KOPT-K1 (cell line): Measurements from ENCODE around the gene GRB2.

ENCODE experiments used
- H3K27ac ChIP-seq: fragments of 200-600 bp; sonication (generic); 2 replicates; pipeline ENCODE4 v1.5.1; 2016; ENCODE audit warnings: antibody characterized with exemption, mild to moderate bottlenecking, low read depth, low read length; ENCODE audit not compliant: poor library complexity, severe bottlenecking
- H3K36me3 ChIP-seq: fragments of 200-600 bp; sonication (generic); 2 replicates; pipeline ENCODE4 v1.5.1; 2017; ENCODE audit warnings: antibody characterized with exemption, mild to moderate bottlenecking, low read length, moderate library complexity; ENCODE audit not compliant: insufficient read depth
- H3K9me3 ChIP-seq: fragments of 200-600 bp; sonication (generic); 2 replicates; pipeline ENCODE4 v1.5.1; 2017; ENCODE audit warnings: antibody characterized with exemption, low read length, mild to moderate bottlenecking; ENCODE audit not compliant: insufficient read depth, poor library complexity, severe bottlenecking

GRB2 gene

GRCh38 chr17:75430159-75430974 is 24.9 kb upstream of the GRB2 start:
- Histone ChIP-seq H3K27ac (no peak overlapping the region), H3K36me3 (no peaks in the 10 kb centered on the region), H3K9me3 (no peaks in the 10 kb centered on the region)

DNA sequence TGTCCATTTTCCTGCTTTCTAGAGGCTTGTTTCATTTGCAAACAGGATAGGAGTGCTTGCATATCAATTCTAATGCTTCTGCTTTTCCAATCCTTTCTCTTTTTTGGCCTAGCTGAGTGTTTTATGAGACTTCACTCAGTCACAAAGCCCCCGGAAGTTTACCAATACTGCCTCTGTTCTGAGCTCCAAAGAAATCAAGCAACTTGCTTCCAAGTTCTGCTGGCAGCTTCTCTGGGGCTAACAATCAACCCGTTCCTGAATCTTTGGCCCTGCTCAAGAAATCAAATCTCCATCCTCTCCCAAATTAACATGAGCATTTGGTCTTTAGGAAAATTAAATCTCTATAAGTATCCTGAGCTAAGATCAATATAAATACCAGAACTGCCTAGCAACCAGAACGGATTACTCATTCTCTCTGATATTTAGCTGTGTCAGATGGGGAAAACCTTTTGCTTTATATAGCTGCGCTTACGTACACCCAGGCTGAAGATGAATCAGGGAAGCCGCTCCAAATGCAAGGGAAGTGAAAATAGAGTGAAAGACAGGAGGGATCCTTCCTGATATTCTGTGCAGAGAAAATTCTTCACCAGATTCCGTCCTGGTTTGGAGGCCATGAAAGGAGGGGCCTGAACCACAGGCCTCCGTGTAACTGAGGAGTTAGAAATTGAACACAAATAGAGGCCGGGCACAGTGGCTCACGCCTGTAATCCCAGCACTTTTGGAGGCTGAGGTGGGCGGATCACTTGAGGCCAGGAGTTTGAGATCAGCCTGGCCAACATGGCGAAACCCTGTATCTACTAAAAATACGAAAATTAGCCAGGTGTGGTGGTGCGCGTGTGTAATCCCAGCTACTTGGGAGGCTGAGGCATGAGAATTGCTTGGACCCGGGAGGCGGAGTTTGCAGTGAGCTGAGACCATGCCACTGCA is 23.3 kb upstream of the GRB2 start:
- Histone ChIP-seq H3K36me3 (no peaks in the 10 kb centered on the region), H3K27ac (no peak overlapping the region), H3K9me3 (no peaks in the 10 kb centered on the region)

DNA sequence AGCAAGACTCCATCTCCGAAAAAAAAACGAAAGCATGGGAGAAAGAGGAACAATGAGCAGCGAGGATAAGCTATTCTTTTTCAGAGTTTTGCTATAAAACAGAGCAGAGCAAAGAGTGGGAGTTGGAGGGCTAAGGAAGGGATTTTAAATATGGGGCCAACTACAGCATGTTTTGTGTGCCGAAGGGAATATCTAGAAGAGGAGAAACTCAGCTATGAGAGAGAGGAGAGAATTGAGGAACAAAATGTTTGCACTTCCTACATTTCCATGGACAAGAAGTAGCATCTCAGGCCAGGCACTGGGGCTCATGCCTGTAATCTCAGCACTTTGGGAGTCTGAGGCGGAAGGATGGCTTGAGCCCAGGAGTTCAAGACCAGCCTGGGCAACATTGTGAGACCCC is 13.1 kb upstream of the GRB2 start:
- no peaks in the 10 kb centered on the region for H3K36me3 ChIP-seq
- H3K27ac ChIP-seq: no peak overlapping the region
- no peaks in the 10 kb centered on the region for H3K9me3 ChIP-seq

GRCh38 chr17:75417054-75417580 is 11.6 kb upstream of the GRB2 start:
- Histone ChIP-seq H3K9me3 (no peaks in the 10 kb centered on the region), H3K27ac (no peak overlapping the region), H3K36me3 (no peaks in the 10 kb centered on the region)

GRCh38 chr17:75416006-75416405 is 10.5 kb upstream of the GRB2 start:
- H3K9me3 ChIP-seq: no peaks in the 10 kb centered on the region
- H3K27ac ChIP-seq: no peak overlapping the region
- no peaks in the 10 kb centered on the region for H3K36me3 ChIP-seq

GRCh38 chr17:75414488-75414887 is 9.0 kb upstream of the GRB2 start:
- H3K36me3 ChIP-seq: no peaks in the 10 kb centered on the region
- H3K9me3 ChIP-seq: no peaks in the 10 kb centered on the region
- H3K27ac ChIP-seq: no peak overlapping the region

- no peaks in the 10 kb centered on the region for H3K9me3 ChIP-seq
- H3K27ac ChIP-seq: no peak overlapping the region
- no peaks in the 10 kb centered on the region for H3K36me3 ChIP-seq
Measured at GRCh38 chr17:75412455-75413317, 7.2 kb upstream of the GRB2 start.

- Histone ChIP-seq H3K9me3 (no peaks in the 10 kb centered on the region), H3K36me3 (no peaks in the 10 kb centered on the region), H3K27ac (no peak overlapping the region)
Measured at GRCh38 chr17:75411328-75412067, 6.0 kb upstream of the GRB2 start.

GRCh38 chr17:75410141-75410540 is 4.7 kb upstream of the GRB2 start:
- Histone ChIP-seq H3K9me3 (no peaks in the 10 kb centered on the region), H3K36me3 (no peaks in the 10 kb centered on the region)

GRCh38 chr17:75407655-75408352 is 2.3 kb upstream of the GRB2 start:
- no peaks in the 10 kb centered on the region for H3K9me3 ChIP-seq
- H3K36me3 ChIP-seq: 0 out of 2 replicates have a peak, but pooled peaks cover under 1% of the 10 kb centered on the region
- H3K27ac ChIP-seq: no peak overlapping the region

More at GRCh38 chr17:75410141-75410540, 4.7 kb upstream of the GRB2 start:
- no peak overlapping the region for H3K27ac ChIP-seq

- 0 out of 2 replicates have a peak, but pooled peaks cover 14% of the 10 kb centered on the region for H3K36me3 ChIP-seq
- H3K27ac ChIP-seq: peak overlapping the region; percentile 89
- no peaks in the 10 kb centered on the region for H3K9me3 ChIP-seq
Measured at GRCh38 chr17:75406222-75406615, 741 bp upstream of the GRB2 start.

- peak overlapping the region; percentile 89 for H3K27ac ChIP-seq
- no peaks in the 10 kb centered on the region for H3K9me3 ChIP-seq
- H3K36me3 ChIP-seq: peaks cover 23% of the 10 kb centered on the region; the same call in 1 of the 2 replicates
Measured at GRCh38 chr17:75404731-75405364, 630 bp downstream of the GRB2 start.

GRCh38 chr17:75404223-75404730 is 1.2 kb downstream of the GRB2 start:
- Histone ChIP-seq H3K36me3 (peaks cover 23% of the 10 kb centered on the region; the same call in 1 of the 2 replicates), H3K9me3 (no peaks in the 10 kb centered on the region), H3K27ac (peak overlapping the region; percentile 89)
